ENCODE results near the gene TF.

DNA sequence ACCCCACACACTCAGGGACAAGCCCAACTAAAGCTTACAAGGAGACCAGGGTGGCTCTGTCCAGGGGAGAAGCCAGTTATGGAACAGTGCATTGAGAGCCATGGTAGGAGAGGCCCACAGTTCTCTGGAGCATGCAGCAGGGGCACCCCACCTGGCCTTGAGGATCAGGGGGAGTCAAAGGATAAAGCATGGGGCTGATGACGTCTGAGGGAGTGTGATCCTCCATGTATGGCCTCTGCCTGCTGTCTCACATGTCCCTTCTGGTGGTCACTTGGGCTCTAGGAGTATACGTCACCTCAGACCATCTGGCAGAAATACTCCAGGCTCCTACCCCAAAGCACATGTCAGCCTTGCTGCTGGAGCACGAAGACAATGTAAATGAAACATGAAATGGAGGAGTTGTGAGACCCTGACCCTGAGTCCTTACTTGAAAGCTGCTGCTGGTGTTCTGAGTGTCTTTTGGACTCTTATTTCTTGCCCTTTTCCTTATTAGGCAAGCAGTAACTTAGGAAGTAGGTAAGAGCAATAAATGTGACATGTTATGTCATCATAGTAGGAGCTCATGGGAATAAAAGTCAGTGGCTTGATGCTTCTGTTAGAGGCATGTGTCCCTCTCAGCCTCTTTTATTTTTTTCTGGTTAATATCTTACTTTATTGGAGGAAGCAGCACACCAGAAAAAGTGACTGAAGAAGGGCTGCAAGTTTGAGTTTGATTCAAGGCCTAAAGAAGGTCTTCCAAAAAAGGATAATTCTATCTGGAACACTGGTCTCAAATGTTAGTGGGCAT is 74.9 kb downstream of the TF start:
- TF ChIP-seq, protein P1, sequence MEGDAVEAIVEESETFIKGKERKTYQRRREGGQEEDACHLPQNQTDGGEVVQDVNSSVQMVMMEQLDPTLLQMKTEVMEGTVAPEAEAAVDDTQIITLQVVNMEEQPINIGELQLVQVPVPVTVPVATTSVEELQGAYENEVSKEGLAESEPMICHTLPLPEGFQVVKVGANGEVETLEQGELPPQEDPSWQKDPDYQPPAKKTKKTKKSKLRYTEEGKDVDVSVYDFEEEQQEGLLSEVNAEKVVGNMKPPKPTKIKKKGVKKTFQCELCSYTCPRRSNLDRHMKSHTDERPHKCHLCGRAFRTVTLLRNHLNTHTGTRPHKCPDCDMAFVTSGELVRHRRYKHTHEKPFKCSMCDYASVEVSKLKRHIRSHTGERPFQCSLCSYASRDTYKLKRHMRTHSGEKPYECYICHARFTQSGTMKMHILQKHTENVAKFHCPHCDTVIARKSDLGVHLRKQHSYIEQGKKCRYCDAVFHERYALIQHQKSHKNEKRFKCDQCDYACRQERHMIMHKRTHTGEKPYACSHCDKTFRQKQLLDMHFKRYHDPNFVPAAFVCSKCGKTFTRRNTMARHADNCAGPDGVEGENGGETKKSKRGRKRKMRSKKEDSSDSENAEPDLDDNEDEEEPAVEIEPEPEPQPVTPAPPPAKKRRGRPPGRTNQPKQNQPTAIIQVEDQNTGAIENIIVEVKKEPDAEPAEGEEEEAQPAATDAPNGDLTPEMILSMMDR (IDR thresholded peaks at IDR 0.05; ENCODE audit: insufficient read depth, low read depth, low read length): no peak
- no peak for TF ChIP-seq EZH2 (IDR thresholded peaks at IDR 0.05; ENCODE audit: insufficient read depth, low read length)

Measured in astrocyte (in vitro differentiated cells and primary cell).